Effector CD4-positive, alpha-beta T cell (primary cell): Measurements from ENCODE around the gene ZDHHC14.

Experiments
- DNase-seq: peaks from one replicate; pipeline ENCODE4 v3.0.0-alpha.2; 2020

Gene ZDHHC14

GRCh38 chr6:157538168-157538567 lies 157.2 kb downstream of the ZDHHC14 start:
- DNase-seq: no peak

GRCh38 chr6:157538698-157539097 lies 157.7 kb downstream of the ZDHHC14 start:
- DNase-seq: no peak

- DNase-seq: no peak
These were observed 158.4 kb downstream of the ZDHHC14 start for GRCh38 chr6:157539421-157539822.

- DNase-seq: no peak
These were observed 159.1 kb downstream of the ZDHHC14 start for GRCh38 chr6:157539900-157540752.

GRCh38 chr6:157541618-157542413 lies 160.8 kb downstream of the ZDHHC14 start:
- DNase-seq: no peak

GRCh38 chr6:157542414-157543160 lies 161.6 kb downstream of the ZDHHC14 start:
- no peak for DNase-seq

- no peak for DNase-seq
These were observed 165.3 kb downstream of the ZDHHC14 start for GRCh38 chr6:157546321-157546720.

GRCh38 chr6:157547112-157547511 lies 166.1 kb downstream of the ZDHHC14 start:
- DNase-seq: no peak

- DNase-seq: no peak
These were observed 167.9 kb downstream of the ZDHHC14 start for GRCh38 chr6:157548635-157549467.

- no peak for DNase-seq
These were observed 168.4 kb downstream of the ZDHHC14 start for GRCh38 chr6:157549468-157549745.

GRCh38 chr6:157550114-157550989 lies 169.4 kb downstream of the ZDHHC14 start:
- DNase-seq: no peak

GRCh38 chr6:157551041-157551832 lies 170.2 kb downstream of the ZDHHC14 start:
- DNase-seq: no peak

- no peak for DNase-seq
These were observed 171.2 kb downstream of the ZDHHC14 start for GRCh38 chr6:157552081-157552747.

- DNase-seq: no peak
These were observed 172.0 kb downstream of the ZDHHC14 start for GRCh38 chr6:157552820-157553485.

GRCh38 chr6:157554747-157555146 lies 173.8 kb downstream of the ZDHHC14 start:
- no peak for DNase-seq

GRCh38 chr6:157555455-157556143 lies 174.6 kb downstream of the ZDHHC14 start:
- no peak for DNase-seq

GRCh38 chr6:157556144-157556645 lies 175.2 kb downstream of the ZDHHC14 start:
- no peak for DNase-seq

- no peak for DNase-seq
These were observed 175.9 kb downstream of the ZDHHC14 start for GRCh38 chr6:157556671-157557430.
